Neutrophil (primary cell): ENCODE results near the gene NPHP4.

ENCODE experiments used
- H3K27ac ChIP-seq: fragments of 200-600 bp; sonication (generic); 2 replicates; pipeline ENCODE4 v1.5.1; 2016; ENCODE audit warnings: mild to moderate bottlenecking, moderate library complexity
- H3K27me3 ChIP-seq: fragments of 200-600 bp; sonication (generic); 2 replicates; pipeline ENCODE4 v1.6.0; 2016; ENCODE audit warnings: mild to moderate bottlenecking
- H3K36me3 ChIP-seq: fragments of 200-600 bp; sonication (generic); 2 replicates; pipeline ENCODE4 v1.5.1; 2017
- H3K4me1 ChIP-seq, 2 experiments: fragments of 200-600 bp in 1 of 2; sonication (generic) in 1 of 2; 1 replicate in 1 of 2; 2 replicates in 1 of 2; pipeline versions ENCODE4 v1.5.1 to v1.6.1; 2013 to 2016; ENCODE audit warnings: low read depth in 1 of 2, low read length in 1 of 2, mild to moderate bottlenecking in 1 of 2, moderate library complexity in 1 of 2; ENCODE audit not compliant: control insufficient read depth in 1 of 2, insufficient read depth in 1 of 2
- H3K4me3 ChIP-seq, 2 experiments: fragments of 200-600 bp in 1 of 2; sonication (generic) in 1 of 2; 1 replicate in 1 of 2; 2 replicates in 1 of 2; pipeline ENCODE4 v1.5.1; 2013 to 2016; ENCODE audit warnings: low read depth in 1 of 2, low read length in 1 of 2, mild to moderate bottlenecking in 1 of 2, moderate library complexity in 1 of 2
- H3K9me3 ChIP-seq: fragments of 200-600 bp; sonication (generic); 2 replicates; pipeline ENCODE4 v1.5.1; 2016
- CTCF ChIP-seq: fragments of 200-600 bp; sonication (generic); IDR thresholded peaks from 2 replicates; pipeline ENCODE4 v1.5.1; 2016; ENCODE audit warnings: antibody characterized with exemption

The NPHP4 gene

GRCh38 chr1:6028042-6028850 is 36.0 kb upstream of the NPHP4 start:
- Histone ChIP-seq H3K27me3 (no peaks in the 10 kb centered on the region), H3K9me3 (no peaks in the 10 kb centered on the region), H3K4me3 (peak overlapping the region; percentile 65 to 81), H3K4me1 (peaks cover 63 to 72% of the 10 kb centered on the region in 2 experiments), H3K36me3 (no peaks in the 10 kb centered on the region), H3K27ac (peak overlapping the region; percentile 99)
- peak; percentile 62 for TF ChIP-seq CTCF

GRCh38 chr1:6027591-6027990 is 35.4 kb upstream of the NPHP4 start:
- H3K27ac ChIP-seq: peak overlapping the region; percentile 99
- H3K9me3 ChIP-seq: no peaks in the 10 kb centered on the region
- no peak for TF ChIP-seq CTCF
- H3K4me1 ChIP-seq: peaks cover 63 to 69% of the 10 kb centered on the region in 2 experiments
- H3K36me3 ChIP-seq: no peaks in the 10 kb centered on the region
- peak overlapping the region; percentile 65 to 81 for H3K4me3 ChIP-seq
- H3K27me3 ChIP-seq: no peaks in the 10 kb centered on the region

GRCh38 chr1:6026095-6026809 is 34.0 kb upstream of the NPHP4 start:
- Histone ChIP-seq H3K27me3 (no peaks in the 10 kb centered on the region), H3K4me1 (peaks cover 62 to 63% of the 10 kb centered on the region in 2 experiments), H3K9me3 (no peaks in the 10 kb centered on the region), H3K36me3 (no peaks in the 10 kb centered on the region), H3K27ac (peak overlapping the region; percentile 99), H3K4me3 (peak overlapping the region; percentile 65 to 81)
- peak; percentile 64 for TF ChIP-seq CTCF

GRCh38 chr1:6025269-6026094 is 33.3 kb upstream of the NPHP4 start:
- H3K9me3 ChIP-seq: no peaks in the 10 kb centered on the region
- H3K4me3 ChIP-seq: peak overlapping the region; percentile 65 to 81
- peak overlapping the region; percentile 99 for H3K27ac ChIP-seq
- H3K27me3 ChIP-seq: no peaks in the 10 kb centered on the region
- peaks cover 2% of the 10 kb centered on the region for H3K36me3 ChIP-seq
- H3K4me1 ChIP-seq: peaks cover 55 to 56% of the 10 kb centered on the region in 2 experiments
- TF ChIP-seq CTCF: no peak

- Histone ChIP-seq H3K36me3 (peaks cover 13% of the 10 kb centered on the region), H3K4me3 (no peak overlapping the region), H3K27me3 (no peaks in the 10 kb centered on the region), H3K4me1 (peaks cover 44 to 45% of the 10 kb centered on the region in 2 experiments), H3K9me3 (no peaks in the 10 kb centered on the region), H3K27ac (peak overlapping the region; percentile 99)
- TF ChIP-seq CTCF: no peak
Observed at GRCh38 chr1:6024376-6024775, 32.2 kb upstream of the NPHP4 start.
